GM12892 (cell line): ENCODE data around the gene ASPSCR1.
A peak's percentile ranks its signal among the peaks of the same experiment; 100 is the strongest.

ENCODE experiments used
- DNase-seq: peaks from one replicate; pipeline ENCODE4 v3.0.0; 2011; ENCODE audit not compliant: insufficient read length
- FAIRE-seq: peaks from 2 replicates; lab custom pipeline; 2011; peaks lifted over from hg19 to GRCh38; lab: Jason Lieb, UNC
- POLR2A ChIP-seq: IDR thresholded peaks from 2 replicates; pipeline ENCODE4 v1.6.1; 2011; ENCODE audit warnings: low read depth, low read length, control low read depth
- POLR2AphosphoS5 ChIP-seq: IDR thresholded peaks from 2 replicates; pipeline ENCODE4 v1.6.1; 2011; ENCODE audit warnings: low read depth, low read length, control low read depth
- TAF1 ChIP-seq: IDR thresholded peaks from 2 replicates; pipeline ENCODE4 v1.6.1; 2011; ENCODE audit warnings: low read depth, mild to moderate bottlenecking, control low read depth, low read length, borderline replicate concordance

The ASPSCR1 gene

GRCh38 chr17:82058855-82059249 is 81.4 kb downstream of the ASPSCR1 start:
- TF ChIP-seq POLR2AphosphoS5 (no peak), TAF1 (no peak), POLR2A (peak; percentile 17; the same call in 1 of the 2 replicates)
- no peak for FAIRE-seq
- DNase-seq, result no peak

GRCh38 chr17:82059272-82060000 is 82.0 kb downstream of the ASPSCR1 start:
- DNase-seq, result no peak
- 0 out of 2 replicates have a peak, but pooled peaks have one; percentile 12 for TF ChIP-seq POLR2A
- no peak; the same call in 1 of the 2 replicates for TF ChIP-seq POLR2AphosphoS5
- TF ChIP-seq TAF1, result no peak
- no peak for FAIRE-seq

- TF ChIP-seq TAF1, result no peak
- TF ChIP-seq POLR2A, result no peak
- TF ChIP-seq POLR2AphosphoS5, result no peak
- FAIRE-seq, result no peak
- no peak for DNase-seq
These were observed 82.6 kb downstream of the ASPSCR1 start for GRCh38 chr17:82060001-82060380.

- TF ChIP-seq TAF1, result no peak
- TF ChIP-seq POLR2A, result no peak; the same call in 1 of the 2 replicates
- no peak for TF ChIP-seq POLR2AphosphoS5
- DNase-seq (no peak), FAIRE-seq (no peak)
These were observed 83.2 kb downstream of the ASPSCR1 start for GRCh38 chr17:82060614-82061013.

- TF ChIP-seq POLR2A (peak; percentile 13; the same call in 1 of the 2 replicates), POLR2AphosphoS5 (no peak), TAF1 (no peak)
- no peak for DNase-seq
- no peak for FAIRE-seq
These were observed 83.9 kb downstream of the ASPSCR1 start for GRCh38 chr17:82061047-82061925.

GRCh38 chr17:82062076-82062983 is 84.9 kb downstream of the ASPSCR1 start:
- FAIRE-seq, result no peak
- DNase-seq, result no peak
- TF ChIP-seq TAF1 (no peak), POLR2A (0 out of 2 replicates have a peak, but pooled peaks have one; percentile 21), POLR2AphosphoS5 (no peak)

GRCh38 chr17:82062984-82063368 is 85.5 kb downstream of the ASPSCR1 start:
- no peak for TF ChIP-seq POLR2AphosphoS5
- no peak for TF ChIP-seq TAF1
- TF ChIP-seq POLR2A, result no peak
- FAIRE-seq (no peak), DNase-seq (no peak)

- TF ChIP-seq TAF1 (no peak), POLR2AphosphoS5 (no peak), POLR2A (no peak)
- no peak for FAIRE-seq
- DNase-seq, result no peak
These were observed 86.3 kb downstream of the ASPSCR1 start for GRCh38 chr17:82063424-82064415.

GRCh38 chr17:82064433-82065192 is 87.2 kb downstream of the ASPSCR1 start:
- TF ChIP-seq POLR2AphosphoS5 (no peak), POLR2A (no peak), TAF1 (no peak)
- FAIRE-seq, result no peak

More at GRCh38 chr17:82064433-82065192, 87.2 kb downstream of the ASPSCR1 start:
- no peak for DNase-seq
